K562 (cell line): ENCODE results near the gene UMODL1. TPM values are rescaled to one million over a fixed set of nuclear protein-coding genes. Genes with fewer than 3 reads are reported as not detected.

Experiments used
- ATAC-seq: fragments of 200-7000 bp; cut with Tn5 transposase; 3 replicates; pipeline ENCODE4 v1.9.1; 2020; ENCODE audit warnings: moderate library complexity
- BruUV-seq: library from RNA; stranded (reverse); fragments of 400-500 nt; replicated peaks from 2 replicates; lab custom pipeline; 2021; lab: Mats Ljungman, UMichigan
- CTCF ChIA-PET: fragments of 300-600 bp; formaldehyde crosslinking; extraction: SDS; loops from one replicate; lab custom pipeline; 2021; ENCODE audit warnings: low intra/inter-chr PET ratio; lab: Yijun Ruan, JAX
- POLR2A ChIA-PET: fragments of 300-600, 350-650 bp; sonication (Branson Sonifier 250); formaldehyde crosslinking; extraction: SDS; loops from one replicate; lab custom pipeline; 2021; ENCODE audit warnings: antibody characterized with exemption, inconsistent platforms; lab: Yijun Ruan, JAX
- DNase-seq, 4 experiments: peaks; one replicate each; pipeline versions ENCODE4 v3.0.0 to v3.0.0-alpha.2; 2011 to 2018; ENCODE audit warnings: low spot score in 3 of 4, mixed read lengths in 3 of 4; ENCODE audit errors: extremely low read depth in 1 of 4
- FAIRE-seq: peaks from 2 replicates; lab custom pipeline; 2011; peaks lifted over from hg19 to GRCh38; lab: Jason Lieb, UNC
- H2AFZ ChIP-seq: 2 replicates; pipeline ENCODE4 v1.6.0; 2011; ENCODE audit warnings: low read depth, low read length, control low read depth, inconsistent platforms
- H3K27ac ChIP-seq: fragments of 200-600 bp; 3 replicates; pipeline ENCODE4 v1.8.0; 2011; ENCODE audit warnings: low read depth, mild to moderate bottlenecking, control low read depth, inconsistent platforms, low read length, moderate library complexity, mixed read lengths; ENCODE audit errors: extremely low read depth
- H3K27me3 ChIP-seq, 2 experiments: fragments of 300-600 bp in 1 of 2; 2 replicates in 1 of 2; 3 replicates in 1 of 2; pipeline versions ENCODE4 v1.6.0 to v1.8.0; 2011; ENCODE audit warnings: inconsistent platforms in 2 of 2, low read length in 2 of 2, mild to moderate bottlenecking in 1 of 2, mixed read lengths in 1 of 2, moderate library complexity in 1 of 2; ENCODE audit not compliant: control insufficient read depth in 2 of 2, insufficient read depth in 2 of 2
- H3K36me3 ChIP-seq: fragments of 300-600 bp; 3 replicates; pipeline ENCODE4 v1.8.0; 2011; ENCODE audit warnings: mild to moderate bottlenecking, low read length, inconsistent platforms; ENCODE audit not compliant: control insufficient read depth, insufficient read depth
- H3K4me1 ChIP-seq, 2 experiments: fragments of 200-600 bp in 1 of 2; replicated peaks in 1 of 2; 2 replicates in 1 of 2; 3 replicates in 1 of 2; pipeline versions ENCODE4 v1.5.1 to v1.8.0; 2011; ENCODE audit warnings: inconsistent platforms in 2 of 2, low read length in 2 of 2, mild to moderate bottlenecking in 1 of 2, mixed read lengths in 1 of 2, moderate library complexity in 1 of 2; ENCODE audit not compliant: control insufficient read depth in 2 of 2, insufficient read depth in 2 of 2
- H3K4me2 ChIP-seq: 2 replicates; pipeline ENCODE4 v1.6.1; 2011; ENCODE audit warnings: low read length, control low read depth, inconsistent platforms, mixed read lengths; ENCODE audit not compliant: insufficient read depth
- H3K4me3 ChIP-seq: fragments of 200-600 bp; sonication (generic), shearing (Covaris generic); 2 replicates; pipeline ENCODE4 v1.5.1; 2016; ENCODE audit warnings: control low read depth, inconsistent platforms
- H3K79me2 ChIP-seq: fragments of 200-600 bp; 3 replicates; pipeline ENCODE4 v1.8.0; 2011; ENCODE audit warnings: low read length, inconsistent platforms; ENCODE audit not compliant: control insufficient read depth, insufficient read depth
- H3K9ac ChIP-seq, 2 experiments: 2 replicates each; pipeline versions ENCODE4 v1.6.0 to v1.6.1; 2011; ENCODE audit warnings: low read depth in 2 of 2, low read length in 2 of 2, control low read depth in 1 of 2, inconsistent platforms in 1 of 2, mild to moderate bottlenecking in 1 of 2, mixed read lengths in 1 of 2; ENCODE audit not compliant: insufficient read depth in 1 of 2
- H3K9me1 ChIP-seq: one replicate; pipeline ENCODE4 v1.6.0; 2011; ENCODE audit warnings: inconsistent platforms, mild to moderate bottlenecking, low read length, moderate library complexity; ENCODE audit not compliant: control insufficient read depth, insufficient read depth
- H3K9me3 ChIP-seq: replicated peaks from 2 replicates; pipeline ENCODE4 v1.5.1; 2011; ENCODE audit warnings: low read depth, low read length, inconsistent platforms; ENCODE audit not compliant: control insufficient read depth, insufficient read depth
- H4K20me1 ChIP-seq: replicated peaks from 2 replicates; pipeline ENCODE4 v1.6.1; 2011; ENCODE audit warnings: low read length, inconsistent platforms, mixed read lengths; ENCODE audit not compliant: control insufficient read depth, insufficient read depth
- CBX2 ChIP-seq: fragments of 200-600 bp; sonication (generic); IDR thresholded peaks from one replicate; pipeline ENCODE4 v1.6.1; 2012; ENCODE audit warnings: mild to moderate bottlenecking, low read length, inconsistent platforms; ENCODE audit not compliant: insufficient read depth, poor library complexity, severe bottlenecking
- ESRRA ChIP-seq: fragments of 450-650 bp; IDR thresholded peaks from 2 replicates; pipeline ENCODE4 v1.6.1; 2014; ENCODE audit warnings: low read depth, mild to moderate bottlenecking, moderate library complexity, borderline replicate concordance
- EZH2 ChIP-seq: IDR thresholded peaks from 2 replicates; pipeline ENCODE4 v1.6.1; 2012; ENCODE audit warnings: low read depth, mild to moderate bottlenecking, inconsistent platforms, low read length, borderline replicate concordance
- WGBS: fragments of 100-300 bp; shearing (Covaris generic); methylation state at CpG from one replicate; pipeline ENCODE4 v1.1.6; 2016; ENCODE audit warnings: low coverage, mixed read lengths; ENCODE audit not compliant: insufficient coverage; ENCODE audit errors: missing lambda C conversion rate; 5-methylcytosine and 5-hydroxymethylcytosine counted together
- in situ Hi-C: fragments of 300-500 bp; cut with MboI; formaldehyde crosslinking; loops from 4 replicates; pipeline ENCODE4 v1.15.0; 2018; ENCODE audit warnings: inconsistent platforms, mixed read lengths
- intact Hi-C: fragments of 100-400 bp; cut with micrococcal nuclease; formaldehyde crosslinking; loops from 2 replicates; pipeline ENCODE4 v1.14.2; 2022
- polyA plus RNA-seq, 8 experiments: library from polyadenylated mRNA; depleted of rRNA in 4 of 8; stranded (reverse) in 5 of 8; unstranded in 3 of 8; fragments of >200 nt; fragmentation: Nextera tagmentation in 2 of 8; fragmentation: Illumina TruSeq in 1 of 8; extraction: Ambion mirVana in 2 of 8; extraction: Trizol in 1 of 8; gene quantifications; 2 replicates each; pipeline versions ENCODE4 v1.2.1 to v1.2.3, GENCODE V29; 2011 to 2014; ENCODE audit warnings: inconsistent platforms in 1 of 8, missing spikeins in 1 of 8
- total RNA-seq, 7 experiments: library from RNA; depleted of rRNA in 6 of 7; stranded (reverse); fragments of >200 nt in 6 of 7; fragmentation: Illumina TruSeq in 2 of 7; extraction: Trizol in 2 of 7; gene quantifications; 2 replicates each; pipeline versions ENCODE4 v1.2.1 to v1.2.3, GENCODE V29; 2011 to 2021; ENCODE audit warnings: low replicate concordance in 1 of 7

Gene UMODL1
- total and polyA plus RNA-seq, 9 of the 15 experiments (the other 6 are each of a cell fraction or from before 2014, with no cell fraction given) = not detected

- H4K20me1 ChIP-seq = peaks cover 12% of the 10 kb centered on the region; the same call in 1 of the 2 replicates
- no peaks in the 10 kb centered on the region for H3K9me1 ChIP-seq
- H3K27ac ChIP-seq = no peak overlapping the region
- WGBS = 6% methylated on average over 17 of the region's 17 CpGs
- H3K9ac ChIP-seq = no peak overlapping the region
- peaks cover 71 to 87% of the 10 kb centered on the region in 2 experiments for H3K27me3 ChIP-seq
- POLR2A ChIA-PET = interaction anchor here (0.7 kb wide), 1 partner anchor 31 kb away, joined by 4 read pairs; no protein-coding TSS in a partner anchor
- H3K79me2 ChIP-seq = no peaks in the 10 kb centered on the region
- H3K9me3 ChIP-seq = no peaks in the 10 kb centered on the region
- CTCF ChIA-PET = no interaction called here
- FAIRE-seq = no peak
- intact Hi-C loops = no loop called here
- 0 out of 2 replicates have a peak, but pooled peaks have one; percentile 6 for TF ChIP-seq EZH2
- TF ChIP-seq ESRRA = no peak
- peak; percentile 42 for TF ChIP-seq CBX2
- no peaks in the 10 kb centered on the region for H3K36me3 ChIP-seq
- no peak overlapping the region for H3K4me2 ChIP-seq
- in situ Hi-C loops = no loop called here
- H3K4me3 ChIP-seq = no peak overlapping the region
- no TSS peak for BruUV-seq
- no peak overlapping the region for H2AFZ ChIP-seq
- no peak for DNase-seq
- ATAC-seq = no peak
- peaks cover under 1 to 6% of the 10 kb centered on the region in 2 experiments; a peak in 2 of 5 replicates for H3K4me1 ChIP-seq
Measured at GRCh38 chr21:42056996-42057689, 14.0 kb upstream of the UMODL1 start.
